SK-N-SH (cell line): ENCODE results near the gene RAC2. TPM values are rescaled to one million over a fixed set of nuclear protein-coding genes. Genes with fewer than 3 reads are reported as not detected.
A peak's percentile ranks its signal among the peaks of the same experiment; 100 is the strongest.

Experiments used
- CTCF ChIA-PET: fragments of 300-600, 350-600 bp; formaldehyde crosslinking; extraction: SDS; loops from one replicate; lab custom pipeline; 2021; lab: Yijun Ruan, JAX
- POLR2A ChIA-PET: fragments of 350-600 bp; sonication (Branson Sonifier 250); formaldehyde crosslinking; extraction: SDS; loops from one replicate; lab custom pipeline; 2020; ENCODE audit warnings: antibody characterized with exemption, inconsistent platforms; lab: Yijun Ruan, JAX
- DNase-seq: peaks from one replicate; pipeline ENCODE4 v3.0.0; 2012
- H2AFZ ChIP-seq: fragments of 200-600 bp; sonication (generic); 2 replicates; pipeline ENCODE4 v1.8.1; 2016; ENCODE audit warnings: antibody characterized with exemption, mild to moderate bottlenecking, low read depth
- H3F3A ChIP-seq: fragments of 200-600 bp; sonication (generic); replicated peaks from 2 replicates; pipeline ENCODE3; 2016; ENCODE audit warnings: antibody characterized with exemption, mild to moderate bottlenecking; ENCODE audit not compliant: insufficient read depth
- H3K27ac ChIP-seq, 2 experiments: fragments of 200-500 bp in 1 of 2; fragments of 200-600 bp in 1 of 2; sonication (Bioruptor generic) in 1 of 2; sonication (generic), shearing (Covaris generic) in 1 of 2; 2 replicates each; pipeline versions ENCODE4 v1.5.1 to v1.6.1; 2014 to 2016; ENCODE audit warnings: low read depth in 2 of 2, inconsistent platforms in 1 of 2, low read length in 1 of 2, mild to moderate bottlenecking in 1 of 2, mixed read lengths in 1 of 2
- H3K27me3 ChIP-seq: fragments of 200-600 bp; sonication (generic), shearing (Covaris generic); 2 replicates; pipeline ENCODE4 v1.6.1; 2016; ENCODE audit warnings: mixed run types; ENCODE audit not compliant: insufficient read depth
- H3K36me3 ChIP-seq, 2 experiments: fragments of 200-500 bp in 1 of 2; fragments of 200-600 bp in 1 of 2; sonication (Bioruptor generic) in 1 of 2; sonication (generic) in 1 of 2; replicated peaks in 1 of 2; 2 replicates each; pipeline versions ENCODE3 to v1.5.1; 2014 to 2016; ENCODE audit warnings: low read length in 1 of 2, mild to moderate bottlenecking in 1 of 2; ENCODE audit not compliant: insufficient read depth in 2 of 2, control insufficient read depth in 1 of 2
- H3K4me1 ChIP-seq, 2 experiments: fragments of 200-500 bp in 1 of 2; fragments of 200-600 bp in 1 of 2; sonication (Bioruptor generic) in 1 of 2; sonication (generic), shearing (Covaris generic) in 1 of 2; 2 replicates each; pipeline versions ENCODE4 v1.5.1 to v1.6.1; 2014 to 2016; ENCODE audit warnings: low read depth in 1 of 2, low read length in 1 of 2, mixed run types in 1 of 2; ENCODE audit not compliant: insufficient read depth in 2 of 2, control insufficient read depth in 1 of 2
- H3K4me2 ChIP-seq: fragments of 200-600 bp; sonication (generic), shearing (Covaris generic); 2 replicates; pipeline ENCODE4 v1.6.1; 2017; ENCODE audit warnings: mixed run types
- H3K4me3 ChIP-seq, 2 experiments: fragments of 200-500 bp in 1 of 2; fragments of 200-600 bp in 1 of 2; sonication (Bioruptor generic) in 1 of 2; sonication (generic), shearing (Covaris generic) in 1 of 2; 2 replicates each; pipeline versions ENCODE4 v1.5.1 to v1.8.1; 2014 to 2016; ENCODE audit warnings: low read depth in 2 of 2, inconsistent platforms in 1 of 2, low read length in 1 of 2, mild to moderate bottlenecking in 1 of 2, mixed read lengths in 1 of 2, moderate library complexity in 1 of 2
- H3K79me2 ChIP-seq: fragments of 200-600 bp; sonication (generic); 2 replicates; pipeline ENCODE4 v1.8.1; 2017; ENCODE audit warnings: mild to moderate bottlenecking; ENCODE audit not compliant: insufficient read depth
- H3K9ac ChIP-seq: fragments of 200-600 bp; sonication (generic); 2 replicates; pipeline ENCODE4 v1.6.1; 2017; ENCODE audit warnings: mixed run types
- H3K9me2 ChIP-seq: fragments of 200-600 bp; sonication (generic); 2 replicates; pipeline ENCODE4 v1.6.1; 2017; ENCODE audit warnings: mixed run types
- H3K9me3 ChIP-seq: fragments of 200-600 bp; sonication (generic); 2 replicates; pipeline ENCODE4 v1.6.1; 2017; ENCODE audit warnings: mixed run types, mild to moderate bottlenecking, moderate library complexity
- H4K20me1 ChIP-seq: fragments of 200-600 bp; sonication (generic); 2 replicates; pipeline ENCODE4 v1.6.1; 2017; ENCODE audit warnings: mild to moderate bottlenecking, mixed run types; ENCODE audit not compliant: insufficient read depth
- CHD2 ChIP-seq: fragments of 150-350 bp; IDR thresholded peaks from 2 replicates; pipeline ENCODE4 v1.6.1; 2018; ENCODE audit warnings: low read length; ENCODE audit not compliant: partially characterized antibody
- GABPA ChIP-seq: IDR thresholded peaks from 2 replicates; pipeline ENCODE4 v1.4.0; 2012; ENCODE audit warnings: low read depth, mild to moderate bottlenecking
- IRF3 ChIP-seq: fragments of 150-350 bp; IDR thresholded peaks from 2 replicates; pipeline ENCODE4 v1.6.1; 2016; ENCODE audit warnings: mild to moderate bottlenecking, low read depth, low read length
- NFIC ChIP-seq: IDR thresholded peaks from 2 replicates; pipeline ENCODE4 v1.4.0; 2012; ENCODE audit warnings: borderline replicate concordance
- NRF1 ChIP-seq: IDR thresholded peaks from 2 replicates; pipeline ENCODE4 v1.6.1; 2012; ENCODE audit warnings: low read depth, mild to moderate bottlenecking, low read length
- PBX3 ChIP-seq: IDR thresholded peaks from 2 replicates; pipeline ENCODE4; 2012
- POLR2AphosphoS5 ChIP-seq: IDR thresholded peaks from 2 replicates; pipeline ENCODE4 v1.6.1; 2012; ENCODE audit warnings: low read depth, low read length
- RCOR1 ChIP-seq: fragments of 150-350 bp; IDR thresholded peaks from 2 replicates; pipeline ENCODE4 v1.6.1; 2017; ENCODE audit warnings: antibody characterized with exemption, low read length
- WGBS: methylation state at CpG from one replicate; pipeline ENCODE4 v1.1.6; 2017; ENCODE audit warnings: low lambda C conversion rate; 5-methylcytosine and 5-hydroxymethylcytosine counted together
- polyA plus RNA-seq, 3 experiments: library from polyadenylated mRNA; depleted of rRNA; stranded (reverse); fragments of >200 nt; gene quantifications; 2 replicates each; pipeline ENCODE4 v1.2.3, GENCODE V29; 2012

RAC2 gene
- polyA plus RNA-seq, 1 of the 3 experiments (the other 2 are of a cell fraction), result 29.9 TPM

GRCh38 chr22:37186997-37187522 lies 57.0 kb downstream of the RAC2 start:
- Histone ChIP-seq H3K4me2 (peak overlapping the region; percentile 91), H3K4me3 (peak overlapping the region; percentile 55 to 74), H3K9me2 (no peaks in the 10 kb centered on the region), H3K27me3 (no peaks in the 10 kb centered on the region), H3K9ac (peak overlapping the region; percentile 75), H3K27ac (peak overlapping the region; percentile 90 to 91), H4K20me1 (no peaks in the 10 kb centered on the region), H3F3A (peaks cover 39% of the 10 kb centered on the region), H2AFZ (no peak overlapping the region), H3K9me3 (no peaks in the 10 kb centered on the region), H3K4me1 (peaks cover 33 to 38% of the 10 kb centered on the region in 2 experiments), H3K79me2 (peaks cover 11% of the 10 kb centered on the region), H3K36me3 (peaks cover 0 to 21% of the 10 kb centered on the region in 2 experiments)
- 83% methylated on average over 4 of the region's 4 CpGs for WGBS
- no peak for DNase-seq
- ChIA-PET POLR2A (interaction anchor here (1.0 to 1.6 kb wide), 2 partner anchors 11 to 12 kb away, joined by 4 read pairs; no protein-coding TSS in a partner anchor), CTCF (interaction anchor here (1.0 to 19.4 kb wide), 4 partner anchors 10 to 21 kb away, joined by 4 to 190 read pairs (median 5); no protein-coding TSS in a partner anchor)
- peak; percentile 47; the same call in 1 of the 2 replicates for TF ChIP-seq RCOR1
- peak; percentile 15; the same call in 1 of the 2 replicates for TF ChIP-seq GABPA
- TF ChIP-seq NFIC, result no peak

- H3K4me2 ChIP-seq, result peak overlapping the region; percentile 91
- TF ChIP-seq CHD2, result peak; percentile 48
- 0 out of 2 replicates have a peak, but pooled peaks have one; percentile 1 for TF ChIP-seq POLR2AphosphoS5
- TF ChIP-seq PBX3, result peak; percentile 99
- no peak for TF ChIP-seq NRF1
- peak; percentile 66 for TF ChIP-seq IRF3
- H3K9me3 ChIP-seq, result no peaks in the 10 kb centered on the region
- H3K27me3 ChIP-seq, result no peaks in the 10 kb centered on the region
- peaks cover 33 to 38% of the 10 kb centered on the region in 2 experiments for H3K4me1 ChIP-seq
- H3K9me2 ChIP-seq, result no peaks in the 10 kb centered on the region
- WGBS, result 79% methylated on average over 9 of the region's 9 CpGs
- no peak overlapping the region for H2AFZ ChIP-seq
- H3K79me2 ChIP-seq, result peaks cover 11% of the 10 kb centered on the region
- ChIA-PET CTCF (interaction anchor here (1.0 to 19.4 kb wide), 3 partner anchors 9 to 19 kb away, joined by 4 to 190 read pairs (median 6); no protein-coding TSS in a partner anchor), POLR2A (interaction anchor here (1.6 kb wide), 1 partner anchor 13 kb away, joined by 4 read pairs; no protein-coding TSS in a partner anchor)
- H3K27ac ChIP-seq, result peak overlapping the region; percentile 90 to 91
- peaks cover 0 to 27% of the 10 kb centered on the region in 2 experiments for H3K36me3 ChIP-seq
- peak overlapping the region; percentile 75; the same call in 1 of the 2 replicates for H3K9ac ChIP-seq
- peak overlapping the region; percentile 55 to 74 for H3K4me3 ChIP-seq
- DNase-seq, result peak; percentile 85
- no peaks in the 10 kb centered on the region for H4K20me1 ChIP-seq
- peaks cover 39% of the 10 kb centered on the region for H3F3A ChIP-seq
Measured at GRCh38 chr22:37186228-37186996, 57.7 kb downstream of the RAC2 start.
